ENCODE results near the gene RGMB.

RGMB gene

GRCh38 chr5:98839469-98840383 lies 66.3 kb downstream of the RGMB start:
- no peak for DNase-seq

- no peak for DNase-seq
These were observed 67.5 kb downstream of the RGMB start for GRCh38 chr5:98840946-98841345.

- DNase-seq, result no peak
These were observed 70.0 kb downstream of the RGMB start for GRCh38 chr5:98843481-98843880.

GRCh38 chr5:98844865-98845264 lies 71.4 kb downstream of the RGMB start:
- DNase-seq, result no peak

- DNase-seq, result no peak
These were observed 72.4 kb downstream of the RGMB start for GRCh38 chr5:98845878-98846277.
